Neural cell (in vitro differentiated cells): Measurements from ENCODE around the gene TNFAIP8L3. TPM values are rescaled to one million over a fixed set of nuclear protein-coding genes. Genes with fewer than 3 reads are reported as not detected.
"Not testable (repeated sequence)": the region's sequence is repeated elsewhere in the genome, so short reads cannot be mapped to it uniquely, and the experiment has no call there.

Experiments used
- H2AFZ ChIP-seq: fragments of 200-600, 300-800 bp; sonication (generic), shearing (Covaris generic); 2 replicates; pipeline ENCODE4 v1.6.0; 2014; ENCODE audit warnings: low read depth, mild to moderate bottlenecking, antibody characterized with exemption, low read length, moderate library complexity
- H3F3A ChIP-seq: fragments of 200-600 bp; shearing (Covaris generic); 2 replicates; pipeline ENCODE4 v1.6.1; 2016; ENCODE audit warnings: mild to moderate bottlenecking, moderate library complexity, mixed read lengths, antibody characterized with exemption, low read length; ENCODE audit not compliant: insufficient read depth, poor library complexity, severe bottlenecking
- H3K27ac ChIP-seq: fragments of 200-600, 300-800 bp; sonication (generic), shearing (Covaris generic); 2 replicates; pipeline ENCODE4 v1.5.1; 2014; ENCODE audit warnings: mild to moderate bottlenecking, low read length, moderate library complexity
- H3K27me3 ChIP-seq: fragments of 300-800, 200-600 bp; sonication (generic), shearing (Covaris generic); 2 replicates; pipeline ENCODE4 v1.6.0; 2014; ENCODE audit warnings: mild to moderate bottlenecking, low read depth, low read length, moderate library complexity; ENCODE audit not compliant: insufficient read depth
- H3K36me3 ChIP-seq: fragments of 300-800, 200-600 bp; sonication (generic), shearing (Covaris generic); 2 replicates; pipeline ENCODE4 v1.5.1; 2014; ENCODE audit warnings: mild to moderate bottlenecking, antibody characterized with exemption, low read length, moderate library complexity; ENCODE audit not compliant: insufficient read depth
- H3K4me2 ChIP-seq: fragments of 300-800, 200-600 bp; sonication (generic), shearing (Covaris generic); 2 replicates; pipeline ENCODE4 v1.6.0; 2014; ENCODE audit warnings: mild to moderate bottlenecking, low read length
- H3K4me3 ChIP-seq: fragments of 300-800, 200-600 bp; sonication (generic), shearing (Covaris generic); 2 replicates; pipeline ENCODE4 v1.5.1; 2014; ENCODE audit warnings: mild to moderate bottlenecking, low read length, moderate library complexity
- H3K79me2 ChIP-seq: fragments of 200-600 bp; shearing (Covaris generic); replicated peaks from 2 replicates; pipeline ENCODE4 v1.6.0; 2014; ENCODE audit warnings: mild to moderate bottlenecking, low read length, moderate library complexity; ENCODE audit not compliant: insufficient read depth
- H3K9ac ChIP-seq: fragments of 300-800, 200-600 bp; sonication (generic), shearing (Covaris generic); 2 replicates; pipeline ENCODE4 v1.6.1; 2016; ENCODE audit warnings: mild to moderate bottlenecking, low read length, mixed read lengths
- H3K9me2 ChIP-seq: fragments of 200-600 bp; shearing (Covaris generic); 2 replicates; pipeline ENCODE4 v1.6.1; 2016; ENCODE audit warnings: mild to moderate bottlenecking, low read length, mixed read lengths; ENCODE audit not compliant: insufficient read depth
- H3K9me3 ChIP-seq: fragments of 200-600, 300-800 bp; sonication (generic), shearing (Covaris generic); 2 replicates; pipeline ENCODE4 v1.6.1; 2016; ENCODE audit warnings: mild to moderate bottlenecking, mixed run types, low read length, moderate library complexity, mixed read lengths
- H4K20me1 ChIP-seq: fragments of 200-600 bp; shearing (Covaris generic); 2 replicates; pipeline ENCODE4 v1.6.1; 2016; ENCODE audit warnings: mild to moderate bottlenecking, mixed run types; ENCODE audit not compliant: insufficient read depth
- CTCF ChIP-seq: fragments of 450-650 bp; IDR thresholded peaks from 2 replicates; pipeline ENCODE4 v1.5.1; 2014; ENCODE audit warnings: antibody characterized with exemption, mild to moderate bottlenecking, moderate library complexity; ENCODE audit not compliant: poor library complexity, severe bottlenecking
- EP300 ChIP-seq: fragments of 450-650 bp; conservative IDR thresholded peaks from 2 replicates; pipeline ENCODE4 v1.6.1; 2014; ENCODE audit warnings: antibody characterized with exemption, mild to moderate bottlenecking, moderate library complexity; ENCODE audit not compliant: poor library complexity, severe bottlenecking
- EZH2 ChIP-seq: fragments of 200-600, 300-800 bp; shearing (Covaris generic), sonication (generic); IDR thresholded peaks from 2 replicates; pipeline ENCODE4 v1.6.1; 2014; ENCODE audit warnings: antibody characterized with exemption, low read length, borderline replicate concordance, mild to moderate bottlenecking; ENCODE audit not compliant: insufficient read depth, poor library complexity, severe bottlenecking
- MXI1 ChIP-seq: fragments of 450-650 bp; conservative IDR thresholded peaks from 2 replicates; pipeline ENCODE4 v1.6.1; 2014; ENCODE audit warnings: antibody characterized with exemption, mild to moderate bottlenecking; ENCODE audit not compliant: poor library complexity, severe bottlenecking
- POLR2AphosphoS5 ChIP-seq: IDR thresholded peaks from 2 replicates; pipeline ENCODE4 v1.6.1; 2012
- RAD21 ChIP-seq: fragments of 450-650 bp; conservative IDR thresholded peaks from 2 replicates; pipeline ENCODE4 v1.6.1; 2014; ENCODE audit warnings: antibody characterized with exemption, mild to moderate bottlenecking, moderate library complexity
- REST ChIP-seq: IDR thresholded peaks from 2 replicates; pipeline ENCODE4 v1.6.1; 2012; ENCODE audit warnings: borderline replicate concordance
- SMC3 ChIP-seq: fragments of 450-650 bp; conservative IDR thresholded peaks from 2 replicates; pipeline ENCODE4 v1.6.1; 2014; ENCODE audit warnings: antibody characterized with exemption, mild to moderate bottlenecking, moderate library complexity; ENCODE audit not compliant: poor library complexity
- TAF1 ChIP-seq: IDR thresholded peaks from 2 replicates; pipeline ENCODE4 v1.6.1; 2012; ENCODE audit warnings: low read depth
- polyA plus RNA-seq: library from polyadenylated mRNA; depleted of rRNA; stranded (reverse); fragments of >200 nt; gene quantifications from 2 replicates; pipeline ENCODE4 v1.2.3, GENCODE V29; 2014

TNFAIP8L3 gene
- polyA plus RNA-seq, 1 donor from 2014 or later = 0.16 TPM

- Histone ChIP-seq H3K79me2 (no peaks in the 10 kb centered on the region), H3K9ac (no peak overlapping the region), H3K4me3 (no peak overlapping the region), H2AFZ (no peak overlapping the region), H3F3A (no peaks in the 10 kb centered on the region), H4K20me1 (no peaks in the 10 kb centered on the region), H3K27me3 (no peaks in the 10 kb centered on the region), H3K36me3 (no peaks in the 10 kb centered on the region), H3K27ac (no peak overlapping the region), H3K4me2 (no peak overlapping the region), H3K9me2 (no peaks in the 10 kb centered on the region), H3K9me3 (no peaks in the 10 kb centered on the region)
- TF ChIP-seq POLR2AphosphoS5 (no peak), CTCF (no peak), EZH2 (no peak), MXI1 (no peak), TAF1 (no peak), REST (no peak), RAD21 (no peak), SMC3 (no peak), EP300 (no peak)
These were observed 34.0 kb upstream of the TNFAIP8L3 start for GRCh38 chr15:51128701-51129100.

GRCh38 chr15:51126842-51127241 lies 32.1 kb upstream of the TNFAIP8L3 start:
- no peaks in the 10 kb centered on the region for H3K9me3 ChIP-seq
- no peak overlapping the region for H2AFZ ChIP-seq
- no peak overlapping the region for H3K9ac ChIP-seq
- no peak for TF ChIP-seq RAD21
- TF ChIP-seq SMC3 = no peak
- TF ChIP-seq REST = no peak
- no peak for TF ChIP-seq CTCF
- no peak for TF ChIP-seq MXI1
- no peak for TF ChIP-seq EP300
- TF ChIP-seq POLR2AphosphoS5 = no peak
- no peak for TF ChIP-seq EZH2
- TF ChIP-seq TAF1 = no peak
- H3K27me3 ChIP-seq = no peaks in the 10 kb centered on the region
- H3K27ac ChIP-seq = no peak overlapping the region
- no peaks in the 10 kb centered on the region for H4K20me1 ChIP-seq
- no peak overlapping the region for H3K4me3 ChIP-seq
- no peaks in the 10 kb centered on the region for H3K9me2 ChIP-seq
- H3K79me2 ChIP-seq = no peaks in the 10 kb centered on the region
- no peak overlapping the region for H3K4me2 ChIP-seq
- H3K36me3 ChIP-seq = no peaks in the 10 kb centered on the region
- no peaks in the 10 kb centered on the region for H3F3A ChIP-seq

- not testable (repeated sequence) for H3K9me3 ChIP-seq, H3K4me2 ChIP-seq, H3K79me2 ChIP-seq, H3K9ac ChIP-seq, H3K9me2 ChIP-seq, H3F3A ChIP-seq, H3K4me3 ChIP-seq, H4K20me1 ChIP-seq, H3K27ac ChIP-seq, H2AFZ ChIP-seq, H3K36me3 ChIP-seq, H3K27me3 ChIP-seq
These were observed 28.3 kb upstream of the TNFAIP8L3 start for GRCh38 chr15:51123002-51123401.
